ENCODE data around the gene BCLAF3. TPM values are rescaled to one million over a fixed set of nuclear protein-coding genes. Genes with fewer than 3 reads are reported as not detected.

Gene BCLAF3
- total RNA-seq, 3 donors from 2014 or later: 10.2 to 18.6 (median 14.7) TPM

DNA sequence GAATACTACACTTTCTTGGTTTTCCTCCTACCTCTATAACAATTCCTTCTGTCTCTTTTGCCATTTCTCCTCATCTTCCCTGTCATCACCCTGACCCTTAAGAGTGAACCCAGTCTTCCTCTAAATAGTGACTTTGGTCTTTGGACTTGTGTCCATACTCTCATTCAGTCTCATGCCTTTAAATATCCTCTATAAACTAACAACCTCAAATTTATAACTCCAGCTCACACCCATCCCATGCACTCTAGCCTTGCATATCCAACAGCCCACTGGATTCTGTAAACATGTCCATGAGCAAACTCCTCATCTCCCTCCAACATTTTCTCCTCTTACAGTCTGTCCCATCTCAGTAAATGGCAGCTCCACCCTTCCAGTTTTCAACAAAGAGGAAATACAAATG is 15.0 kb downstream of the BCLAF3 start:
- Histone ChIP-seq H3K27me3 (no peaks in the 10 kb centered on the region), H3K36me3 (no peaks in the 10 kb centered on the region)

GRCh38 chrX:19972984-19973383 is 17.9 kb downstream of the BCLAF3 start:
- peaks cover 0 to 5% of the 10 kb centered on the region in 2 donors for H3K27me3 ChIP-seq
- no peaks in the 10 kb centered on the region for H3K36me3 ChIP-seq
- no peak for TF ChIP-seq POLR2A (IDR thresholded peaks at IDR 0.05)
- TF ChIP-seq POLR2AphosphoS5 (IDR thresholded peaks at IDR 0.05): no peak
- no peak overlapping the region for H3K4me3 ChIP-seq
- H3K4me1 ChIP-seq: no peaks in the 10 kb centered on the region
- intact Hi-C loops (cut with DNase I; ENCODE audit: low total_unique reads): no loop called here
- peaks cover 0 to 7% of the 10 kb centered on the region in 2 donors for H3K9me3 ChIP-seq
- H3K27ac ChIP-seq: no peak overlapping the region
- no peak for DNase-seq (ENCODE audit: low spot score in 2 of 2)

More for the DNA sequence above, 15.0 kb downstream of the BCLAF3 start:
- Histone ChIP-seq H3K4me1 (no peaks in the 10 kb centered on the region), H3K4me3 (no peak overlapping the region), H3K9me3 (peaks cover 0 to 9% of the 10 kb centered on the region in 2 donors), H3K27ac (no peak overlapping the region)
- DNase-seq (ENCODE audit: low spot score in 2 of 2): no peak
- intact Hi-C loops (cut with DNase I; ENCODE audit: low total_unique reads): no loop called here
- TF ChIP-seq, protein P1, sequence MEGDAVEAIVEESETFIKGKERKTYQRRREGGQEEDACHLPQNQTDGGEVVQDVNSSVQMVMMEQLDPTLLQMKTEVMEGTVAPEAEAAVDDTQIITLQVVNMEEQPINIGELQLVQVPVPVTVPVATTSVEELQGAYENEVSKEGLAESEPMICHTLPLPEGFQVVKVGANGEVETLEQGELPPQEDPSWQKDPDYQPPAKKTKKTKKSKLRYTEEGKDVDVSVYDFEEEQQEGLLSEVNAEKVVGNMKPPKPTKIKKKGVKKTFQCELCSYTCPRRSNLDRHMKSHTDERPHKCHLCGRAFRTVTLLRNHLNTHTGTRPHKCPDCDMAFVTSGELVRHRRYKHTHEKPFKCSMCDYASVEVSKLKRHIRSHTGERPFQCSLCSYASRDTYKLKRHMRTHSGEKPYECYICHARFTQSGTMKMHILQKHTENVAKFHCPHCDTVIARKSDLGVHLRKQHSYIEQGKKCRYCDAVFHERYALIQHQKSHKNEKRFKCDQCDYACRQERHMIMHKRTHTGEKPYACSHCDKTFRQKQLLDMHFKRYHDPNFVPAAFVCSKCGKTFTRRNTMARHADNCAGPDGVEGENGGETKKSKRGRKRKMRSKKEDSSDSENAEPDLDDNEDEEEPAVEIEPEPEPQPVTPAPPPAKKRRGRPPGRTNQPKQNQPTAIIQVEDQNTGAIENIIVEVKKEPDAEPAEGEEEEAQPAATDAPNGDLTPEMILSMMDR (IDR thresholded peaks at IDR 0.05): no peak
- TF ChIP-seq POLR2AphosphoS5 (IDR thresholded peaks at IDR 0.05) (no peak), POLR2A (IDR thresholded peaks at IDR 0.05) (no peak)

DNA sequence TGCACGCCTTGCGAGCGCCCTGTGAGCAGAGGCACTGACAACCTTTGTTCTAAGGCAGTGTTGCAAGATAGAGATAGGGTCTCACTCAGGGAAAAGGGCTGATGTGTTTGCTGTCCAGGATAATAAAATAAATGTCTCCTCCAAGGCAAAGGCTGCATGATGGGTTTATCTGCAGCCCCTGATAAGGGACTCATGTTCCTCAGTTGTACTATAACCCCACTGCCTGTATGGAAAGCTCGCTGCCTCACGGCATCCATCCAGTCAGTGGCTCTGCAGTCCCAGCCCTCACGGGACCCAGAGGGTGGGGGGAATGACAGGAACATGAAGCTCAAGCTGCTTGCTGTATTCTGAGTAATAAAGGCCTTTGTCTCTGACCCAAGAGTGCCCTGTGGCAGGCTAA is 22.6 kb downstream of the BCLAF3 start:
- intact Hi-C loops (cut with DNase I; ENCODE audit: low total_unique reads): no loop called here
- no peak for DNase-seq (ENCODE audit: low spot score in 2 of 2)
- Histone ChIP-seq H3K4me3 (no peak overlapping the region), H3K27me3 (peaks cover 0 to 10% of the 10 kb centered on the region in 2 donors), H3K27ac (no peak overlapping the region), H3K4me1 (no peaks in the 10 kb centered on the region), H3K9me3 (no peaks in the 10 kb centered on the region), H3K36me3 (no peaks in the 10 kb centered on the region)
- TF ChIP-seq POLR2A (IDR thresholded peaks at IDR 0.05) (no peak), POLR2AphosphoS5 (IDR thresholded peaks at IDR 0.05) (no peak)
- TF ChIP-seq, protein P1 (IDR thresholded peaks at IDR 0.05): no peak

DNA sequence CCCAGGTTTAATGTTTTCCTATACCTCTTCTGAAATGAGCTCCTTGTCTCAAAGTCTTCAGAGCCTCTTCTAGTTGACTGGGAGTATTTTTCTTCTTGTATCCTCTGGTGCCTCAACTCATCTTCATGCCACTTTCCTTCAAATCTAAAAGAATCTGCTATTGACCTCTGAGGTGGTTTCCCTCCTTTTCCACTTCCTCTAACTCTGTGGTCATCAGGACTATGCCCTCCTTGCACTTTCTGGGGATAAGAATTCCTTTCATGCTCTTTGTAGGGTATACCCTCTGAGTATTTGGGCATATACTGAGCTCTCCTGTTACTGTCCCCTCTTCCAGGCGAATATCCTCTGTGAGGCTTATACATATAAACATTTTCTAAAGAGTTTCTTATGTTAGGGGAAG is 24.8 kb downstream of the BCLAF3 start:
- H3K36me3 ChIP-seq: no peaks in the 10 kb centered on the region
- intact Hi-C loops (cut with DNase I; ENCODE audit: low total_unique reads): no loop called here
- no peaks in the 10 kb centered on the region for H3K4me1 ChIP-seq
- no peak overlapping the region for H3K4me3 ChIP-seq
- no peaks in the 10 kb centered on the region for H3K9me3 ChIP-seq
- peaks cover 0 to 10% of the 10 kb centered on the region in 2 donors for H3K27me3 ChIP-seq
- no peak overlapping the region for H3K27ac ChIP-seq
- no peak for DNase-seq (ENCODE audit: low spot score in 2 of 2)
- TF ChIP-seq, protein P1 (IDR thresholded peaks at IDR 0.05): no peak
- TF ChIP-seq POLR2AphosphoS5 (IDR thresholded peaks at IDR 0.05): no peak

DNA sequence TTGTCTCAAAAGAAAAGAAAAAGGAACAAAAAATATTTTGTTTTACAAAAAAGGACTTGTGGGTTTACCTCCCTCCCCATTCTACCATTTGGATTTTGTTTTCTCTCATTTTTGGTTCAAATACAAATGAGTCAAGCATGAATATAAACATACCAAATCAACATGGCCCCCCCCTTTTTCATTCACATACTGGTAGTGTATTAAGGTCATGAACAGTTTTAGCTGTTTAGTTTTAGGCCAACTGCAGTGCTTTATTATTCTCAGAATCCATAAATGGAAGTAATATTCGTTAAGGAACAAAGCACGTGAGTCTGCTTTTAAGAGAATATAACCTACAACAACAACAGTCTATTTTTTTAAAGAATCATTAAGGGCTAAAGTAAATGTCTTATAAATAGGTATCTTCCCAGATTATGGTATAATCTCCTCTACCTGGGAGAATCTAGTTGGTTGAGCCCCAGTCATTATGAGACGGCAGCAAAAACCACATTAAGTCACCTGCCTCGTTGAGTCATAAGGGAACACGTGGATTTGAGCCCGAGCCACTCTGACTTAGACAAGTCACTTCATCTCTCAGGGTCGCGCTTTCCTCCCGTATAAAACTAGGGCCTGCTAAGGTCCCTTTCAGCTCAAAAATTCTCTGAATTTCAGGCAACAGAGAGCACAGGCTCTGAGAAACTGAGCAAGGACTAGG is 26.7 kb downstream of the BCLAF3 start:
- Histone ChIP-seq H3K4me1 (no peaks in the 10 kb centered on the region), H3K27ac (no peak overlapping the region), H3K27me3 (peaks cover 0 to 13% of the 10 kb centered on the region in 2 donors), H3K4me3 (no peak overlapping the region), H3K36me3 (no peaks in the 10 kb centered on the region), H3K9me3 (no peaks in the 10 kb centered on the region)
- TF ChIP-seq POLR2AphosphoS5 (IDR thresholded peaks at IDR 0.05) (no peak), POLR2A (IDR thresholded peaks at IDR 0.05) (no peak)
- TF ChIP-seq, protein P1 (IDR thresholded peaks at IDR 0.05): no peak
- DNase-seq (ENCODE audit: low spot score in 2 of 2): no peak
- intact Hi-C loops (cut with DNase I; ENCODE audit: low total_unique reads): no loop called here
